ENCODE results near the gene SELPLG. TPM values are rescaled to one million over a fixed set of nuclear protein-coding genes. Genes with fewer than 3 reads are reported as not detected.

The SELPLG gene
- total RNA-seq, 1 donor from 2014 or later: 47.4 TPM

GRCh38 chr12:108615918-108616317, 17.8 kb downstream of the SELPLG start:
- H3K9me3 Mint-ChIP-seq: peaks cover 7% of the 10 kb centered on the region
- DNase-seq: no peak
- H3K27ac Mint-ChIP-seq: peak overlapping the region; percentile 93
- no peaks in the 10 kb centered on the region for H3K27me3 Mint-ChIP-seq
- peaks cover 38% of the 10 kb centered on the region for H3K36me3 Mint-ChIP-seq (ENCODE audit: low read depth)
- intact Hi-C loops (cut with micrococcal nuclease): loop anchor here (2.0 to 5.0 kb wide), 2 partner anchors 17 to 99 kb away; partner anchors contain the start of genes FICD and SELPLG
- no peak overlapping the region for H3K4me3 Mint-ChIP-seq
- peaks cover 50% of the 10 kb centered on the region for H3K4me1 Mint-ChIP-seq

GRCh38 chr12:108614639-108615038, 19.1 kb downstream of the SELPLG start:
- peaks cover 7% of the 10 kb centered on the region for H3K9me3 Mint-ChIP-seq
- intact Hi-C loops (cut with micrococcal nuclease): loop anchor here (5.0 kb wide), 1 partner anchor 97 kb away; the partner anchor contains the start of gene FICD
- H3K4me1 Mint-ChIP-seq: peaks cover 44% of the 10 kb centered on the region
- peak overlapping the region; percentile 10 for H3K27ac Mint-ChIP-seq
- H3K27me3 Mint-ChIP-seq: peaks cover 3% of the 10 kb centered on the region
- peaks cover 28% of the 10 kb centered on the region for H3K36me3 Mint-ChIP-seq (ENCODE audit: low read depth)
- H3K4me3 Mint-ChIP-seq: no peak overlapping the region
- no peak for DNase-seq

- Mint-ChIP-seq H3K36me3 (ENCODE audit: low read depth) (peaks cover 27% of the 10 kb centered on the region), H3K4me1 (peaks cover 40% of the 10 kb centered on the region), H3K9me3 (peaks cover 7% of the 10 kb centered on the region), H3K4me3 (no peak overlapping the region), H3K27me3 (peaks cover 3% of the 10 kb centered on the region), H3K27ac (peak overlapping the region; percentile 10)
- intact Hi-C loops (cut with micrococcal nuclease): no loop called here
- no peak for DNase-seq
These were observed 19.7 kb downstream of the SELPLG start for GRCh38 chr12:108614041-108614440.

- Mint-ChIP-seq H3K27me3 (peaks cover 3% of the 10 kb centered on the region), H3K4me3 (no peak overlapping the region), H3K27ac (no peak overlapping the region), H3K4me1 (peaks cover 38% of the 10 kb centered on the region), H3K36me3 (ENCODE audit: low read depth) (peaks cover 25% of the 10 kb centered on the region), H3K9me3 (peaks cover 7% of the 10 kb centered on the region)
- intact Hi-C loops (cut with micrococcal nuclease): no loop called here
- DNase-seq: no peak
These were observed 20.1 kb downstream of the SELPLG start for GRCh38 chr12:108613548-108613947.

GRCh38 chr12:108612788-108613282, 20.9 kb downstream of the SELPLG start:
- Mint-ChIP-seq H3K9me3 (peaks cover 7% of the 10 kb centered on the region), H3K4me3 (no peak overlapping the region), H3K4me1 (peaks cover 32% of the 10 kb centered on the region), H3K27ac (no peak overlapping the region), H3K36me3 (ENCODE audit: low read depth) (peaks cover 22% of the 10 kb centered on the region), H3K27me3 (peaks cover 3% of the 10 kb centered on the region)
- no peak for DNase-seq
- intact Hi-C loops (cut with micrococcal nuclease): no loop called here

- H3K27ac Mint-ChIP-seq: no peak overlapping the region
- peaks cover 18% of the 10 kb centered on the region for H3K36me3 Mint-ChIP-seq (ENCODE audit: low read depth)
- H3K4me3 Mint-ChIP-seq: no peak overlapping the region
- H3K4me1 Mint-ChIP-seq: peaks cover 25% of the 10 kb centered on the region
- peak; percentile 82 for DNase-seq
- H3K9me3 Mint-ChIP-seq: peaks cover 7% of the 10 kb centered on the region
- intact Hi-C loops (cut with micrococcal nuclease): no loop called here
- H3K27me3 Mint-ChIP-seq: peaks cover 3% of the 10 kb centered on the region
These were observed 21.7 kb downstream of the SELPLG start for GRCh38 chr12:108611884-108612415.

GRCh38 chr12:108610856-108611605, 22.7 kb downstream of the SELPLG start:
- peaks cover 2% of the 10 kb centered on the region for H3K9me3 Mint-ChIP-seq
- H3K36me3 Mint-ChIP-seq (ENCODE audit: low read depth): peaks cover 9% of the 10 kb centered on the region
- peaks cover 15% of the 10 kb centered on the region for H3K4me1 Mint-ChIP-seq
- peak; percentile 54 for DNase-seq
- H3K27ac Mint-ChIP-seq: no peak overlapping the region
- H3K27me3 Mint-ChIP-seq: peaks cover 3% of the 10 kb centered on the region
- intact Hi-C loops (cut with micrococcal nuclease): no loop called here
- no peak overlapping the region for H3K4me3 Mint-ChIP-seq

GRCh38 chr12:108610336-108610815, 23.3 kb downstream of the SELPLG start:
- intact Hi-C loops (cut with micrococcal nuclease): no loop called here
- Mint-ChIP-seq H3K27ac (no peak overlapping the region), H3K27me3 (peaks cover 3% of the 10 kb centered on the region), H3K9me3 (peaks cover 8% of the 10 kb centered on the region), H3K4me3 (no peak overlapping the region), H3K36me3 (ENCODE audit: low read depth) (peaks cover 6% of the 10 kb centered on the region), H3K4me1 (peaks cover 15% of the 10 kb centered on the region)
- no peak for DNase-seq

GRCh38 chr12:108609537-108610335, 24.0 kb downstream of the SELPLG start:
- intact Hi-C loops (cut with micrococcal nuclease): no loop called here
- H3K4me1 Mint-ChIP-seq: peaks cover 15% of the 10 kb centered on the region
- no peak overlapping the region for H3K4me3 Mint-ChIP-seq
- peaks cover 6% of the 10 kb centered on the region for H3K36me3 Mint-ChIP-seq (ENCODE audit: low read depth)
- peaks cover 6% of the 10 kb centered on the region for H3K27me3 Mint-ChIP-seq
- no peak for DNase-seq
- H3K9me3 Mint-ChIP-seq: peaks cover 10% of the 10 kb centered on the region
- no peak overlapping the region for H3K27ac Mint-ChIP-seq

- H3K27me3 Mint-ChIP-seq: peaks cover 10% of the 10 kb centered on the region
- no peak overlapping the region for H3K4me3 Mint-ChIP-seq
- intact Hi-C loops (cut with micrococcal nuclease): no loop called here
- H3K9me3 Mint-ChIP-seq: peaks cover 10% of the 10 kb centered on the region
- H3K27ac Mint-ChIP-seq: no peak overlapping the region
- H3K4me1 Mint-ChIP-seq: peaks cover 11% of the 10 kb centered on the region
- peak; percentile 55 for DNase-seq
- no peaks in the 10 kb centered on the region for H3K36me3 Mint-ChIP-seq (ENCODE audit: low read depth)
These were observed 25.1 kb downstream of the SELPLG start for GRCh38 chr12:108608616-108609015.

- H3K27ac Mint-ChIP-seq: no peak overlapping the region
- H3K4me1 Mint-ChIP-seq: peaks cover 9% of the 10 kb centered on the region
- intact Hi-C loops (cut with micrococcal nuclease): no loop called here
- H3K4me3 Mint-ChIP-seq: no peak overlapping the region
- no peaks in the 10 kb centered on the region for H3K36me3 Mint-ChIP-seq (ENCODE audit: low read depth)
- H3K27me3 Mint-ChIP-seq: peaks cover 10% of the 10 kb centered on the region
- peaks cover 10% of the 10 kb centered on the region for H3K9me3 Mint-ChIP-seq
- DNase-seq: no peak
These were observed 25.6 kb downstream of the SELPLG start for GRCh38 chr12:108607981-108608600.

- intact Hi-C loops (cut with micrococcal nuclease): no loop called here
These were observed 27.2 kb downstream of the SELPLG start for GRCh38 chr12:108606492-108606891.

GRCh38 chr12:108605690-108606406, 27.8 kb downstream of the SELPLG start:
- intact Hi-C loops (cut with micrococcal nuclease): no loop called here
- Mint-ChIP-seq H3K27me3 (peaks cover 10% of the 10 kb centered on the region), H3K27ac (peak overlapping the region; percentile 66), H3K9me3 (peaks cover 10% of the 10 kb centered on the region), H3K4me3 (no peak overlapping the region), H3K4me1 (no peaks in the 10 kb centered on the region), H3K36me3 (ENCODE audit: low read depth) (no peaks in the 10 kb centered on the region)
- DNase-seq: peak; percentile 55

More at GRCh38 chr12:108606492-108606891, 27.2 kb downstream of the SELPLG start:
- H3K4me1 Mint-ChIP-seq: peaks cover under 1% of the 10 kb centered on the region
- H3K36me3 Mint-ChIP-seq (ENCODE audit: low read depth): no peaks in the 10 kb centered on the region
- no peak overlapping the region for H3K4me3 Mint-ChIP-seq
- DNase-seq: no peak
- H3K27me3 Mint-ChIP-seq: peaks cover 10% of the 10 kb centered on the region
- H3K9me3 Mint-ChIP-seq: peaks cover 10% of the 10 kb centered on the region
- peak overlapping the region; percentile 66 for H3K27ac Mint-ChIP-seq

All from activated CD4-positive, alpha-beta T cell treated with anti-CD3 and anti-CD28 coated beads, Interleukin-2, amount 10 ng/mL, durations not matched to agents 24 days and 14 days (primary cell).